SJSA1 (cell line): Measurements from ENCODE around the gene SLC35C1. TPM values are rescaled to one million over a fixed set of nuclear protein-coding genes. Genes with fewer than 3 reads are reported as not detected.
A peak's percentile ranks its signal among the peaks of the same experiment; 100 is the strongest.
"Not testable (repeated sequence)": the region's sequence is repeated elsewhere in the genome, so short reads cannot be mapped to it uniquely, and the experiment has no call there.

Source experiments
- DNase-seq, 2 experiments: peaks; one replicate each; pipeline ENCODE4 v3.0.0-alpha.2; 2015 to 2020; ENCODE audit warnings: low spot score in 2 of 2, low read depth in 1 of 2
- H3K27ac ChIP-seq: fragments of 250-450 bp; sonication (Bioruptor Pico); 2 replicates; pipeline ENCODE4 v1.5.1; 2020; ENCODE audit warnings: mild to moderate bottlenecking, moderate library complexity
- H3K27me3 ChIP-seq: fragments of 250-450 bp; sonication (Bioruptor Pico); replicated peaks from 2 replicates; pipeline ENCODE4 v1.5.1; 2020; ENCODE audit warnings: mild to moderate bottlenecking, moderate library complexity
- H3K36me3 ChIP-seq: fragments of 250-450 bp; sonication (Bioruptor Pico); 2 replicates; pipeline ENCODE4 v1.5.1; 2020; ENCODE audit warnings: mild to moderate bottlenecking
- H3K4me1 ChIP-seq: fragments of 250-450 bp; sonication (Bioruptor Pico); replicated peaks from 2 replicates; pipeline ENCODE4 v1.6.1; 2021; ENCODE audit warnings: mild to moderate bottlenecking
- H3K4me3 ChIP-seq: fragments of 250-450 bp; sonication (Bioruptor Pico); 2 replicates; pipeline ENCODE4 v1.5.1; 2020; ENCODE audit warnings: mild to moderate bottlenecking
- H3K9me3 ChIP-seq: fragments of 250-450 bp; sonication (Bioruptor Pico); replicated peaks from 2 replicates; pipeline ENCODE4 v1.5.1; 2020; ENCODE audit warnings: mild to moderate bottlenecking
- total RNA-seq: library from RNA; depleted of rRNA; stranded (reverse); fragments of >200 nt; shearing (Covaris generic); gene quantifications from 2 replicates; pipeline ENCODE4 v1.2.3, GENCODE V29; 2014

SLC35C1 gene
- total RNA-seq, 1 experiment from 2014 or later, result 11.8 TPM

GRCh38 chr11:45798793-45799441 lies 6.0 kb upstream of the SLC35C1 start:
- Histone ChIP-seq H3K4me3 (no peak overlapping the region), H3K36me3 (no peaks in the 10 kb centered on the region), H3K27ac (no peak overlapping the region), H3K27me3 (peaks cover 11% of the 10 kb centered on the region; the same call in 1 of the 2 replicates), H3K9me3 (no peaks in the 10 kb centered on the region), H3K4me1 (peaks cover 3% of the 10 kb centered on the region)
- peak in 1 of 2 experiments; percentile 44 for DNase-seq

GRCh38 chr11:45799562-45799961 lies 5.4 kb upstream of the SLC35C1 start:
- H3K27me3 ChIP-seq, result peaks cover 5% of the 10 kb centered on the region; the same call in 1 of the 2 replicates
- H3K4me1 ChIP-seq, result peaks cover 9% of the 10 kb centered on the region
- H3K9me3 ChIP-seq, result no peaks in the 10 kb centered on the region
- DNase-seq, result no peak
- no peak overlapping the region for H3K4me3 ChIP-seq
- H3K36me3 ChIP-seq, result no peaks in the 10 kb centered on the region
- H3K27ac ChIP-seq, result no peak overlapping the region

- peaks cover 5% of the 10 kb centered on the region; the same call in 1 of the 2 replicates for H3K27me3 ChIP-seq
- peaks cover 10% of the 10 kb centered on the region for H3K4me1 ChIP-seq
- H3K9me3 ChIP-seq, result no peaks in the 10 kb centered on the region
- no peak overlapping the region for H3K4me3 ChIP-seq
- no peak overlapping the region for H3K27ac ChIP-seq
- no peaks in the 10 kb centered on the region for H3K36me3 ChIP-seq
- no peak for DNase-seq
Measured at GRCh38 chr11:45800261-45800660, 4.7 kb upstream of the SLC35C1 start.

- Histone ChIP-seq H3K27me3 (no peaks in the 10 kb centered on the region; the same call in 1 of the 2 replicates), H3K36me3 (peaks cover 15% of the 10 kb centered on the region), H3K4me1 (peaks cover 23% of the 10 kb centered on the region), H3K4me3 (no peak overlapping the region), H3K27ac (no peak overlapping the region), H3K9me3 (no peaks in the 10 kb centered on the region)
- no peak for DNase-seq
Measured at GRCh38 chr11:45801723-45802315, 3.1 kb upstream of the SLC35C1 start.

- Histone ChIP-seq H3K27ac (no peak overlapping the region), H3K4me1 (peaks cover 28% of the 10 kb centered on the region), H3K9me3 (no peaks in the 10 kb centered on the region), H3K27me3 (no peaks in the 10 kb centered on the region), H3K4me3 (no peak overlapping the region), H3K36me3 (peaks cover 24% of the 10 kb centered on the region)
- peak in 1 of 2 experiments; percentile 26 for DNase-seq
Measured at GRCh38 chr11:45802531-45803317, 2.2 kb upstream of the SLC35C1 start.

GRCh38 chr11:45803971-45804760 lies 783 bp upstream of the SLC35C1 start:
- peaks cover 28% of the 10 kb centered on the region for H3K4me1 ChIP-seq
- DNase-seq, result peak; percentile 80 to 84
- H3K27ac ChIP-seq, result no peak overlapping the region
- H3K36me3 ChIP-seq, result peaks cover 38% of the 10 kb centered on the region
- peak overlapping the region; percentile 61 for H3K4me3 ChIP-seq
- no peaks in the 10 kb centered on the region for H3K27me3 ChIP-seq
- no peaks in the 10 kb centered on the region for H3K9me3 ChIP-seq

GRCh38 chr11:45805305-45806071 lies 539 bp downstream of the SLC35C1 start:
- DNase-seq, result peak; percentile 80 to 85
- Histone ChIP-seq H3K27me3 (no peaks in the 10 kb centered on the region), H3K36me3 (peaks cover 51% of the 10 kb centered on the region), H3K4me3 (peak overlapping the region; percentile 61), H3K27ac (peak overlapping the region; percentile 86), H3K9me3 (no peaks in the 10 kb centered on the region), H3K4me1 (peaks cover 28% of the 10 kb centered on the region)

GRCh38 chr11:45806072-45806933 lies 1.4 kb downstream of the SLC35C1 start:
- Histone ChIP-seq H3K4me3 (peak overlapping the region; percentile 61), H3K27me3 (no peaks in the 10 kb centered on the region), H3K36me3 (peaks cover 59% of the 10 kb centered on the region), H3K27ac (peak overlapping the region; percentile 86), H3K9me3 (no peaks in the 10 kb centered on the region), H3K4me1 (peaks cover 28% of the 10 kb centered on the region)
- peak in 1 of 2 experiments; percentile 47 for DNase-seq

- DNase-seq, result peak in 1 of 2 experiments; percentile 30
- Histone ChIP-seq H3K9me3 (no peaks in the 10 kb centered on the region), H3K36me3 (peaks cover 68% of the 10 kb centered on the region), H3K4me1 (peaks cover 28% of the 10 kb centered on the region), H3K27ac (no peak overlapping the region), H3K4me3 (no peak overlapping the region; the same call in 1 of the 2 replicates), H3K27me3 (no peaks in the 10 kb centered on the region)
Measured at GRCh38 chr11:45806937-45807791, 2.2 kb downstream of the SLC35C1 start.

GRCh38 chr11:45807792-45808238 lies 2.9 kb downstream of the SLC35C1 start:
- H3K27me3 ChIP-seq, result no peaks in the 10 kb centered on the region
- no peak for DNase-seq
- peaks cover 28% of the 10 kb centered on the region for H3K4me1 ChIP-seq
- no peaks in the 10 kb centered on the region for H3K9me3 ChIP-seq
- no peak overlapping the region for H3K4me3 ChIP-seq
- H3K36me3 ChIP-seq, result peaks cover 74% of the 10 kb centered on the region
- H3K27ac ChIP-seq, result no peak overlapping the region

- not testable (repeated sequence) for DNase-seq, H3K27ac ChIP-seq, H3K27me3 ChIP-seq, H3K9me3 ChIP-seq, H3K4me3 ChIP-seq
- peaks cover 74% of the 10 kb centered on the region for H3K36me3 ChIP-seq
- H3K4me1 ChIP-seq, result peaks cover 28% of the 10 kb centered on the region
Measured at GRCh38 chr11:45808427-45808826, 3.5 kb downstream of the SLC35C1 start.
